Cortex of kidney (tissue), 1 donor: Measurements from ENCODE around the gene CYB561A3.

Experiments
- DNase-seq: peaks from one replicate; lab custom pipeline; 2025; lab: John Stamatoyannopoulos, UW

The CYB561A3 gene

GRCh38 chr11:61369372-61370348 is 8.0 kb upstream of the CYB561A3 start:
- no peak for DNase-seq

GRCh38 chr11:61368646-61369045 is 7.0 kb upstream of the CYB561A3 start:
- no peak for DNase-seq

GRCh38 chr11:61367406-61367805 is 5.7 kb upstream of the CYB561A3 start:
- no peak for DNase-seq

GRCh38 chr11:61364012-61364675 is 2.5 kb upstream of the CYB561A3 start:
- no peak for DNase-seq

GRCh38 chr11:61362542-61362875 is 827 bp upstream of the CYB561A3 start:
- no peak for DNase-seq

GRCh38 chr11:61361237-61361740 is 393 bp downstream of the CYB561A3 start:
- no peak for DNase-seq

- DNase-seq, result no peak
Measured at GRCh38 chr11:61359516-61359915, 2.2 kb downstream of the CYB561A3 start.

- no peak for DNase-seq
Measured at GRCh38 chr11:61358566-61358965, 3.1 kb downstream of the CYB561A3 start.

- DNase-seq, result no peak
Measured at GRCh38 chr11:61357894-61358239, 3.8 kb downstream of the CYB561A3 start.

- DNase-seq, result no peak
Measured at GRCh38 chr11:61357233-61357893, 4.3 kb downstream of the CYB561A3 start.

- DNase-seq, result no peak
Measured at GRCh38 chr11:61356706-61357105, 5.0 kb downstream of the CYB561A3 start.

- no peak for DNase-seq
Measured at GRCh38 chr11:61354208-61354607, 7.5 kb downstream of the CYB561A3 start.

GRCh38 chr11:61353131-61354067 is 8.3 kb downstream of the CYB561A3 start:
- DNase-seq, result no peak

- DNase-seq, result no peak
Measured at GRCh38 chr11:61352038-61352437, 9.6 kb downstream of the CYB561A3 start.

GRCh38 chr11:61350803-61351202 is 10.9 kb downstream of the CYB561A3 start:
- no peak for DNase-seq

- DNase-seq, result no peak
Measured at GRCh38 chr11:61350336-61350735, 11.3 kb downstream of the CYB561A3 start.

GRCh38 chr11:61349916-61350315 is 11.8 kb downstream of the CYB561A3 start:
- DNase-seq, result no peak

GRCh38 chr11:61349189-61349751 is 12.4 kb downstream of the CYB561A3 start:
- DNase-seq, result no peak

GRCh38 chr11:61347916-61348461 is 13.7 kb downstream of the CYB561A3 start:
- DNase-seq, result no peak

- DNase-seq, result no peak
Measured at GRCh38 chr11:61345954-61346843, 15.5 kb downstream of the CYB561A3 start.
